ENCODE measurements around the gene TEN1.
A peak's percentile ranks its signal among the peaks of the same experiment; 100 is the strongest.

The TEN1 gene

GRCh38 chr17:75976175-75976848, 2.7 kb upstream of the TEN1 start:
- DNase-seq (ENCODE audit: low read depth) = no peak

- DNase-seq (ENCODE audit: low read depth) = no peak
These were observed 706 bp downstream of the TEN1 start for GRCh38 chr17:75979705-75980187.

DNA sequence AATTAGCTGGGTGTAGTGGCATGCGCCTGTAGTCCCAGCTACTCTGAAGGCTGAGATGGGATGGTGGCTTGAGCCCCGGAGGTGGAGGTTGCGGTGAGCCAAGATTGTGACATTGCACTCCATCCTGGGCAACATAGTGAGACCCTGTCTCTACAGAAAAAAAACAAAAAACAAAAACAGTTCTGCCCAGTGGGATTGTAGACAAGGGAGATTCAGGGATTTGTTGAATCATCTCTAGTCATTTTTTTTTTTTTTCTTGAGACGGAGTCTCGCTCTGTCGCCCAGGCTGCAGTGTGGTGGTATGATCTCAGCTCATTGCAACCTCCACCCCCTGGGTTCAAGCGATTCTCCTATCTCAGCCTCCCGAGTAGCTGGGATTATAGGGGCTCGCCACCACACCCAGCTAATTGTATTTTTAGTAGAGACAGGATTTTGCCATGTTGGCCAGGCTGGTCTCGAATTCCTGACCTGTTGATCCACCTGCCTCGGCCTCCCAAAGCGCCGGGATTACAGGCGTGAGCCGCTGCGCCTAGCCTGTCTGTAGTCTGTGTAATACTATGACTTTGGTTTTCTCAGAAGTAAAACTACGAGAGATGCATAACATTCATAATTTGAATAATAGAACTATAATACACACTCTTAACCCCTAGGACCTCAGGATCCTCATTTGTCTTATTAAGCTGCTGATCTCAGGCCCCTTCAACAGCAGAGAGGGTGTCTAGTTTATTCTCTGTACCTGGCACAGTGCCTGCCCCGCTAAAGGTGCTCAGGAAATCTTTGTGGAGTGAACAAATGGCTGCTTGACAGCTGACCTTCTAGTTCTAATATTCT, 1.4 kb downstream of the TEN1 start:
- DNase-seq (ENCODE audit: low read depth) = no peak

- DNase-seq (ENCODE audit: low read depth) = no peak
These were observed 2.1 kb downstream of the TEN1 start for GRCh38 chr17:75981019-75981615.

DNA sequence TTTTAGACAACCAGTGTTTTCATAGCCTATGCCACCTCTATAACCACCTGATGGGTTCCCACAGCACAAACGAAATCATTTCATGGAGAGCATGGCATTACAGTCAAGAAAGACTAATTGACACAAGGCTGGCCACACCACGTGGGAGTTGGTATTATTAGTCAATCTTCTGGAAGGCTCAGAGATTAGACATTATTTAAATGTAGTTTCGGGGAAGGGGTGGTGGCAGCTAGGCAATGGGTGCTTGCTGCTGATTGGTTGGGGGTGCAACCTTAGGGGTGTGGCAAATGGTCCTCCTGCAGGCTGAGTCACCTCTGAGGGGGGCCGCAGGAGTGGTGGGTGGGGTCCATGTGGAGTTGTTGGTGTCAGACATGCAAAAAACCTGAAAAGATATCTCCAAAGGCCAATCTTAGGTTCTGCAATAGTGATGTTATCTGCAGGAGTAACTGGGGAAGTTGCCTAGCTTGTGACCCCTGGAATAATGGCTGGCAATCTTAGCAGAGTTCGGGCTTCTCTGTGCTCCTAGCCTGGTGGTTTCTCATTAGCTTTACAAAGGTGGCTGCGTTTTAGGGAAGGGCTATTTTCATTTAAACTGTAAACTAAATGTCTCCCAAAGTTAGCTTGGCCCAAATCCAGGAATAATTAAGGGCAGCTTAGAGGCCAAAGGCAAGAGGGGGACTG, 4.6 kb downstream of the TEN1 start:
- no peak for DNase-seq (ENCODE audit: low read depth)

GRCh38 chr17:75985986-75986385, 6.9 kb downstream of the TEN1 start:
- no peak for DNase-seq (ENCODE audit: low read depth)

DNA sequence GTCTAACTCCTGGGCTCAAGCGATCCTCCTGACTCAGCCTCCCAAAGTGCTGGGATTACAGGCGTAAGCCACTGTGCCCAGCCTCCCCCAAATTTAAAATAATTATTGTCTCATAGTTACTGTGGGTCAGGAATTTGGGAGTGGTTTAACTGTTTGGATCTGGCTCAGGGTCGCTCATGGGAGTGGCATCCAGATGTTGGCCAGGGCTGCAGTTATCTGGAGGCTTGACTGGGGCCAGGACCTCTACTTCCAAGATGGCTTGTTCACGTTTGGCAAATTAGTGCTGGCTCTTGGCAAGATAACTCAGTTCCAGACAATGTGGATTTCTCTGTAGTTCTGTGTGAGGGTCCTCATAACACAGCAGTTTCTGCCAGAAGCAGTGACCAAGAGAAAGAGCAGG, 8.0 kb downstream of the TEN1 start:
- DNase-seq (ENCODE audit: low read depth) = no peak

- no peak for DNase-seq (ENCODE audit: low read depth)
These were observed 12.4 kb downstream of the TEN1 start for GRCh38 chr17:75991396-75991795.

GRCh38 chr17:75994802-75995370, 15.8 kb downstream of the TEN1 start:
- DNase-seq (ENCODE audit: low read depth) = no peak

GRCh38 chr17:75995385-75995925, 16.4 kb downstream of the TEN1 start:
- DNase-seq (ENCODE audit: low read depth) = no peak

- DNase-seq (ENCODE audit: low read depth) = no peak
These were observed 17.9 kb downstream of the TEN1 start for GRCh38 chr17:75996665-75997590.

- no peak for DNase-seq (ENCODE audit: low read depth)
These were observed 19.3 kb downstream of the TEN1 start for GRCh38 chr17:75998327-75998795.

DNA sequence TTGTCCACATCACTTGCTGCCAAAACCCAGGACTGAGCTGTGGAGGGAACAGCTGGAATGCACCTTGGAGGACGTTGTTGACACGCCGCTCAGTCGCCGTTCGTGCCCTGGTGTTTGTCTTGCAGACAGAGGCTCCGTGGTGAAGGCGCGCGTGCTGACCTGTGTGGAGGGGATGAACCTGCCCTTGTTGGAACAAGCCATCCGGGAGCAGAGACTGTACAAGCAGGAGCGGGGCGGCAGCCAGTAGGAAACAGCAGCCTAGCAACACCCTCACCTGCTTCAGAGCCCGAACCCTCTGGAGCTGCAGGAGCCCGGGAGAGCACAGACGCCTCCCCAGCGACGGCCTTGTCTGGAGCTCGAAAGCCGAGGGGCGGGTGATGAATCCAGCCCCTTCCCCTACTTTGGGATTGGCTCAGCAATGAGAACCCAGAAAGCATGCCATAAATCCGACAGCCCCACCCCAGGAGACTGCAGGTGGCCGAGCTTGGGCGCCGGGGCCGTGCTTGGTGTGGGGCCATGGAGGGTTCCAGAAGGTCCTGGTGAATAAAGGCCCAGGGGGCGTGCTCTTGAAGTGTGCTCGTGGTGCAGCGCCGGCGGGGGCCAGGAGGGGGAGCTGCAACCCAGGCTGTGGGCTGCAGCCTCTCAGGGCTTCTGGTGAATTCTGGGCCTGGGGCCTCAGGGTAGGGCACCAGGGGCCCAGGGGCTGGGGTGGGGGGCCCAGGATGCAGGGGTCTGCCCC, 21.1 kb downstream of the TEN1 start:
- peak; percentile 38 for DNase-seq (ENCODE audit: low read depth)

GRCh38 chr17:76000755-76001521, 21.9 kb downstream of the TEN1 start, which contains the start of gene CDK3:
CDK3 (plus strand) TSS chr17:76000855; CDS start chr17:76001426, 571 bp downstream.
- DNase-seq (ENCODE audit: low read depth) = no peak

DNA sequence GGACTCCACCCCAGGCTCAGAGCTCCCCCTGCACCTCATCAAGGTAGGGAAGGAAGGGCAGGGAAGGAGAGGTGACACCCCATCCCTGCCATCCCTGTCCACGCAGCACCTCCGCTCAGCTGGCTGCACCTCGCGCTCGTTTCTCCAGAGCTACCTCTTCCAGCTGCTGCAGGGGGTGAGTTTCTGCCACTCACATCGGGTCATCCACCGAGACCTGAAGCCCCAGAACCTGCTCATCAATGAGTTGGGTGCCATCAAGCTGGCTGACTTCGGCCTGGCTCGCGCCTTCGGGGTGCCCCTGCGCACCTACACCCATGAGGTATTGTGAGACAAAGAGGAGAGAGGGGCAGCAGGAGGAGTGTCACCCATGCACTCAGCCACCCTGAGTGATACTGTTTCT, 23.1 kb downstream of the TEN1 start:
- no peak for DNase-seq (ENCODE audit: low read depth)

DNA sequence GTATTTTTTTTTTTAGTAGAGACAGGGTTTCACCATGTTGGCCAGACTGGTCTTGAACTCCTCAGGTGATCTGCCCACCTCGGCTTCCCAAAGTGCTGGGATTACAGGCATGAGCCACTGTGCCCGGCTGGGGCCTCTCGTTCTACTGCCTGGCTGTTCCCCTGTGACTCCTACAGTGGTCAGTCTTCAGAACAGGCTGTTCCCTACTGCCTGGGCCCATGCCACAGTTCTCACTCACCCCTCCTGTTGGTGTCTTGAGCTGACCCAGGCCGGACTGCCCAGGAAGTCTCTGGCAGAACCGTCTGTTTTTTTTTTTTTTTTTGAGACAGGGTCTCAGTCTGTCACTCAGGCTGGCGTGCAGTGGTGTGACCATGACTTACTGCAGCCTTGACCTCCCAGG, 24.9 kb downstream of the TEN1 start:
- no peak for DNase-seq (ENCODE audit: low read depth)

DNA sequence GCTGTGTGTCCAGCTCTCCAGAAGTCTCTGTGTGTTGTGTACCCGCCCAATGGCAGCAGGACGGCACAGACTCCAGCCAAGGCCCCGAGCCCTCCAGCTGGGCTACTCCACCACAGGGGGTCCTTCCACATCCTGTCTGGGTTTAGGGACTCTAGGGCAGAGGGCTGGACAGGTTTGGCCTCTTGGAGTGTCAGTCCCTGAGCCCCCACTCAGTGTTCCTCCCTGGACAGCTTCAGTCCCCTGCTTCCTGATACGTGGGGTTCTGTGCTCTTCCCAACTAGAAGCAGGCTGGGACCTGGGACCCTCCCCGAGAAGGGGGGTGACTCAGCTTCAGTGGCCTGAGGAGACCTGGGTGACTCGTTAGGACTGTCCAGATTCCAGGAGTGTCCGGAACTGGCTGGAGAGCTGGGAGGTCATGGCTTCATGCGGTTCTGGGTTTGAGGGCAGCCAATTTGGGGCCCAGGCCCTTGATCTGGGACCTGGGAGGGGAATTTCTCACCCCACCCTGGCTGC, 25.8 kb downstream of the TEN1 start:
- DNase-seq (ENCODE audit: low read depth) = no peak

GRCh38 chr17:76005263-76006149, 26.5 kb downstream of the TEN1 start:
- peak; percentile 79 for DNase-seq (ENCODE audit: low read depth)

Measured in activated gamma-delta T cell treated with anti-CD3 and anti-CD28 coated beads, Interleukin-2, amount 50 U/mL, for 16 hours (primary cell).